Measurements from ENCODE around the gene FAM161A.

FAM161A gene

DNA sequence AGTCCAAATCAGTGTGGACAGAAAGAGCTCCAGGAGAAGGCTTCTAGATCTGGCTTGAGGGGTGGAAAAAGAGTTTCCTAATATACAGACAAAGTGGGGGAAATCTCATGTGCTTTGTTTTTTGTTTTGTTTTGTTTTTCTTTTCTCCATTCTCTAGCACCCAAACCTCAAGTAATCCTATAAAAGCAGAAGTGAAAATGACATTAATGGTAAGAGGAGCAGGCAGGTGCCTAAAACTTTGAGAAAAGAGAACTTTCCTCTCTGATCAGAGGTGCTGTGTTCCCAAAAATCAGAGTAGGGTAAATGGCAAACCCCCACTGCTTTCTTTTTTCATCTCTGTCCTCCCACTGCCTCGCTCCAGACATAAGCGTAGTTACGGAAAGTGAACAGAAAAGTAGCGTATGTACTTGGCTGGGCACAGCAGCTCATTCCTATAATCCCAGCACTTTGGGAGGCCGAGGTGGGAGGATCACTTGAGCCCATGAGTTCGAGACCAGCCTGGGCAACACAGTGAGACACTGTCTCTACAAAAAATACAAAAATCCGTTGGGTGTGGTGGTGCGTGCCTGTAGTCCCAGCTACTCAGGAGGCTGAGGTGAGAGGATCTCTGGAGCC lies 77.8 kb downstream of the FAM161A start:
- no peak for DNase-seq

Data from Kasumi-1 (cell line).